Endodermal cell (in vitro differentiated cells): Measurements from ENCODE around the gene NOP53. TPM values are rescaled to one million over a fixed set of nuclear protein-coding genes. Genes with fewer than 3 reads are reported as not detected.

ENCODE experiments used
- DNase-seq: peaks from one replicate; pipeline ENCODE4 v3.0.0-alpha.2; 2017
- H3K27ac ChIP-seq: 2 replicates; pipeline ENCODE4 v1.5.1; 2013; ENCODE audit warnings: mild to moderate bottlenecking, low read depth, low read length, moderate library complexity
- H3K27me3 ChIP-seq: 2 replicates; pipeline ENCODE4 v1.6.1; 2013; ENCODE audit warnings: mild to moderate bottlenecking, low read length, moderate library complexity; ENCODE audit not compliant: insufficient read depth, control insufficient read depth, poor library complexity, severe bottlenecking
- H3K36me3 ChIP-seq: 2 replicates; pipeline ENCODE4 v1.7.0; 2013; ENCODE audit warnings: mild to moderate bottlenecking, low read length, moderate library complexity; ENCODE audit not compliant: control insufficient read depth, insufficient read depth
- H3K4me1 ChIP-seq: one replicate; pipeline ENCODE4 v1.7.0; 2013; ENCODE audit warnings: low read length; ENCODE audit not compliant: control insufficient read depth, insufficient read depth
- H3K4me3 ChIP-seq: 2 replicates; pipeline ENCODE4 v1.5.1; 2013; ENCODE audit warnings: mild to moderate bottlenecking, low read length, moderate library complexity
- H3K9ac ChIP-seq: 2 replicates; pipeline ENCODE4 v1.6.1; 2013; ENCODE audit warnings: mild to moderate bottlenecking, low read length, moderate library complexity; ENCODE audit not compliant: poor library complexity, severe bottlenecking; ENCODE audit errors: extremely low read depth
- H3K9me3 ChIP-seq: 2 replicates; pipeline ENCODE4 v1.6.1; 2013; ENCODE audit warnings: mild to moderate bottlenecking, low read length, moderate library complexity; ENCODE audit not compliant: control insufficient read depth
- H3K27ac Mint-ChIP-seq: 2 replicates; pipeline ENCODE4 v1.8.0; 2020; ENCODE audit warnings: mixed read lengths
- H3K27me3 Mint-ChIP-seq: 2 replicates; pipeline ENCODE4 v1.8.0; 2021; ENCODE audit warnings: mild to moderate bottlenecking, mixed read lengths; ENCODE audit not compliant: insufficient read depth
- H3K36me3 Mint-ChIP-seq: 2 replicates; pipeline ENCODE4 v1.8.0; 2020; ENCODE audit warnings: low read depth, mixed read lengths
- H3K4me1 Mint-ChIP-seq: 2 replicates; pipeline ENCODE4 v1.8.0; 2020; ENCODE audit warnings: mixed read lengths
- H3K4me3 Mint-ChIP-seq: 2 replicates; pipeline ENCODE4 v1.8.0; 2020; ENCODE audit warnings: mild to moderate bottlenecking, moderate library complexity, mixed read lengths
- H3K9me3 Mint-ChIP-seq: 2 replicates; pipeline ENCODE4 v1.8.0; 2020; ENCODE audit warnings: mild to moderate bottlenecking, mixed read lengths
- WGBS, 2 experiments: methylation state at CpG; one replicate each; pipeline versions ENCODE4 v1.1.5 to v1.1.7; 2013; ENCODE audit warnings: missing lambda C conversion rate in 2 of 2, mixed read lengths in 1 of 2; ENCODE audit not compliant: insufficient coverage in 1 of 2, insufficient read length in 1 of 2; 5-methylcytosine and 5-hydroxymethylcytosine counted together
- total RNA-seq, 2 donors: library from RNA; stranded (reverse); fragmentation: NEBNext Ultra II Directional in 1 of 2; extraction: Animal tissue kit (Norgen Biotek cat#: 25700) in 1 of 2; gene quantifications; 2 replicates in 1 of 2; 3 replicates in 1 of 2; pipeline ENCODE4 v1.2.1, GENCODE V29; 2021
- TF ChIP-seq, protein P1 (sequence below): fragments of 200-600 bp; sonication (generic); conservative IDR thresholded peaks from 2 replicates; pipeline ENCODE4 v1.5.0; 2021; ENCODE audit warnings: antibody characterized with exemption, mild to moderate bottlenecking

Gene NOP53
- total RNA-seq, 2 donors from 2014 or later: 190 to 258 TPM

DNA sequence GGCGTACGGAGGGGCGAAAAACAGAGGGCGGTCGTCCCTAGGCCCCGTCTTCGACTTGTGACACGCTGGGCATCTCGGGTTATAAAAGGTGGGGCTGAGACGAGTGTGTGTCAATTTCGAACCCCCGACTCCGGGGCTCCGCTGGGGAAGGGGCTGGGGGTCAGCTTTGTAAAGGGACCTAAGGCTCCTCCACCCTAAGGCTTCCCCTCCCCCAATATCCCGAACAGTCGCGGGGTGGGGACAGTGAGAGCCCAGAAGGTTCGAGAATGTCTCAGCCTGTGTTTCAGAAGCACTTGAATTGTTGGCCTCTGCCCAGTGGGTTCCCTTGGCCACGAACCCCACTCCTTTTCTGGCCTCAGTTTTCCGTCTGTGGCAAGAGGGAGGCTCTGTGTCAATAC lies 33.6 kb downstream of the NOP53 start:
- H3K4me1 ChIP-seq: no peaks in the 10 kb centered on the region
- Mint-ChIP-seq H3K36me3 (peaks cover 34% of the 10 kb centered on the region), H3K27me3 (no peaks in the 10 kb centered on the region), H3K4me3 (peak overlapping the region; percentile 93), H3K4me1 (peaks cover 23% of the 10 kb centered on the region), H3K9me3 (no peaks in the 10 kb centered on the region), H3K27ac (peak overlapping the region; percentile 97)
- peaks cover 33% of the 10 kb centered on the region for H3K36me3 ChIP-seq
- H3K27me3 ChIP-seq: no peaks in the 10 kb centered on the region
- WGBS, 2 experiments: 3% methylated on average over 20 of the region's 20 CpGs; no CpG with 5 or more reads in 1 of the 2 experiments
- no peaks in the 10 kb centered on the region for H3K9me3 ChIP-seq
- peak overlapping the region; percentile 97 for H3K4me3 ChIP-seq
- peak overlapping the region; percentile 85 for H3K9ac ChIP-seq
- no peak overlapping the region for H3K27ac ChIP-seq
- TF ChIP-seq, protein P1, sequence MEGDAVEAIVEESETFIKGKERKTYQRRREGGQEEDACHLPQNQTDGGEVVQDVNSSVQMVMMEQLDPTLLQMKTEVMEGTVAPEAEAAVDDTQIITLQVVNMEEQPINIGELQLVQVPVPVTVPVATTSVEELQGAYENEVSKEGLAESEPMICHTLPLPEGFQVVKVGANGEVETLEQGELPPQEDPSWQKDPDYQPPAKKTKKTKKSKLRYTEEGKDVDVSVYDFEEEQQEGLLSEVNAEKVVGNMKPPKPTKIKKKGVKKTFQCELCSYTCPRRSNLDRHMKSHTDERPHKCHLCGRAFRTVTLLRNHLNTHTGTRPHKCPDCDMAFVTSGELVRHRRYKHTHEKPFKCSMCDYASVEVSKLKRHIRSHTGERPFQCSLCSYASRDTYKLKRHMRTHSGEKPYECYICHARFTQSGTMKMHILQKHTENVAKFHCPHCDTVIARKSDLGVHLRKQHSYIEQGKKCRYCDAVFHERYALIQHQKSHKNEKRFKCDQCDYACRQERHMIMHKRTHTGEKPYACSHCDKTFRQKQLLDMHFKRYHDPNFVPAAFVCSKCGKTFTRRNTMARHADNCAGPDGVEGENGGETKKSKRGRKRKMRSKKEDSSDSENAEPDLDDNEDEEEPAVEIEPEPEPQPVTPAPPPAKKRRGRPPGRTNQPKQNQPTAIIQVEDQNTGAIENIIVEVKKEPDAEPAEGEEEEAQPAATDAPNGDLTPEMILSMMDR: no peak
- no peak for DNase-seq

DNA sequence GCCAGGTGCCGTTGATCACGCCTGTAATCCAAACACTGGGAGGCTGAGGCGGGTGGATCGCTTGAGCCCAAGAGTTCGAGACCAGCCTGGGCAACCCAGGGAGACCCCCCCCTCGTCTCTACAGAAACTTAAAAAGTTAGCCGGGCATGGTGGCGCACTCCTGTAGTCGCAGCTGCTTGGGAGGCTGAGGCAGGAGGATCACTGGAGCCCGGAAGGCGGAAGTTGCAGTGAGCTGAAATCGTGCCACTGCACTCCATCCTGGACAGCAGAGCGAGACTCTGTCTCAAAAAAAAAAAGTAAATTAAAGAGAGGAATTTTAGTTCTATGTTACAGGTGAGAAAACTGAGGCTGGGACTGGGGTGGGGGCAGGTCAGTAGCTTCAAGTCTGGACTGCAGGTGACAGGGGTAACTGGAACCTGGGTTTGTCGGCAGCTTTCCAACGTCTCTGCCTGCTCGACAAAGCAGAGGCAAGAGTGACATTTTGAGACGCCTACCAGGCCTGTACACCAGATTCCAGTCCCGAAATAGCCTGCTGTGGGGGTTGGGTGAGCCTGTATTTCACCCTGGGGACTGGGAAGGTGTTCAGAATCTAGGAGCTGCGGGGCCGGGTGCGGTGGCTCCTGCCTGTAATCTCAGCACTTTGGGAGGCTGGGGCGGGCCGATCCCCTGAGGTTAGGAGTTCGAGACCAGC lies 34.3 kb downstream of the NOP53 start:
- Mint-ChIP-seq H3K9me3 (no peaks in the 10 kb centered on the region), H3K27me3 (no peaks in the 10 kb centered on the region), H3K36me3 (peaks cover 41% of the 10 kb centered on the region), H3K4me3 (peak overlapping the region; percentile 93), H3K4me1 (peaks cover 21% of the 10 kb centered on the region), H3K27ac (peak overlapping the region; percentile 97)
- Histone ChIP-seq H3K27me3 (no peaks in the 10 kb centered on the region), H3K4me1 (no peaks in the 10 kb centered on the region), H3K9me3 (no peaks in the 10 kb centered on the region), H3K36me3 (peaks cover 40% of the 10 kb centered on the region), H3K9ac (peak overlapping the region; percentile 85), H3K27ac (no peak overlapping the region), H3K4me3 (peak overlapping the region; percentile 97)
- DNase-seq: no peak
- WGBS, 2 experiments: 82 to 84% methylated on average over 20 to 24 of the region's 24 CpGs
- TF ChIP-seq, protein P1: no peak

DNA sequence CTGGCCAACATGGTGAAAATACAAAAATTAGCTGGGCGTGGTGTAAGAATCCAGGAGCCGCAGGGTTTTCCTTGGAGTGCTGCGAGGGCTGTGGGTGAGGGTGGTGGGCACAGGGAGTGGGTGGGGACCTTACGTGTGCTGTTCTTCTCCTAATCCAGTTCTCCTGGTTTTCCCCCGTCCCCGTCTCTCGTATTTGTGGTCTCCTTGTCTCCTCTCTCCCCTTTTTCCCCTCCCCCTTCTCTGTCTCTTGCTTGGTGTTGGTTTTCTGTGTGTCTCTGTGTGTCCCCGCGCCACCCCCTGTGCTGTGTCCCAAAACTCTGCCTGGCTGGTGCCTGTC lies 34.8 kb downstream of the NOP53 start:
- no peaks in the 10 kb centered on the region for H3K9me3 ChIP-seq
- TF ChIP-seq, protein P1: no peak
- H3K27ac Mint-ChIP-seq: no peak overlapping the region
- peak overlapping the region; percentile 97 for H3K4me3 ChIP-seq
- no peaks in the 10 kb centered on the region for H3K27me3 ChIP-seq
- no peaks in the 10 kb centered on the region for H3K27me3 Mint-ChIP-seq
- peaks cover 41% of the 10 kb centered on the region for H3K36me3 ChIP-seq
- peaks cover 44% of the 10 kb centered on the region for H3K36me3 Mint-ChIP-seq
- no peak for DNase-seq
- no peaks in the 10 kb centered on the region for H3K9me3 Mint-ChIP-seq
- peak overlapping the region; percentile 93 for H3K4me3 Mint-ChIP-seq
- no peak overlapping the region for H3K9ac ChIP-seq
- 85 to 87% methylated on average over 2 to 9 of the region's 9 CpGs for WGBS, 2 experiments
- H3K4me1 ChIP-seq: no peaks in the 10 kb centered on the region
- no peak overlapping the region for H3K27ac ChIP-seq
- H3K4me1 Mint-ChIP-seq: peaks cover 21% of the 10 kb centered on the region
